Endodermal cell (in vitro differentiated cells): Measurements from ENCODE around the gene GRXCR2. TPM values are rescaled to one million over a fixed set of nuclear protein-coding genes. Genes with fewer than 3 reads are reported as not detected.

ENCODE experiments used
- DNase-seq: peaks from one replicate; pipeline ENCODE4 v3.0.0-alpha.2; 2017
- H3K27ac ChIP-seq: 2 replicates; pipeline ENCODE4 v1.5.1; 2013; ENCODE audit warnings: mild to moderate bottlenecking, low read depth, low read length, moderate library complexity
- H3K27me3 ChIP-seq: 2 replicates; pipeline ENCODE4 v1.6.1; 2013; ENCODE audit warnings: mild to moderate bottlenecking, low read length, moderate library complexity; ENCODE audit not compliant: insufficient read depth, control insufficient read depth, poor library complexity, severe bottlenecking
- H3K36me3 ChIP-seq: 2 replicates; pipeline ENCODE4 v1.7.0; 2013; ENCODE audit warnings: mild to moderate bottlenecking, low read length, moderate library complexity; ENCODE audit not compliant: control insufficient read depth, insufficient read depth
- H3K4me1 ChIP-seq: one replicate; pipeline ENCODE4 v1.7.0; 2013; ENCODE audit warnings: low read length; ENCODE audit not compliant: control insufficient read depth, insufficient read depth
- H3K4me3 ChIP-seq: 2 replicates; pipeline ENCODE4 v1.5.1; 2013; ENCODE audit warnings: mild to moderate bottlenecking, low read length, moderate library complexity
- H3K9ac ChIP-seq: 2 replicates; pipeline ENCODE4 v1.6.1; 2013; ENCODE audit warnings: mild to moderate bottlenecking, low read length, moderate library complexity; ENCODE audit not compliant: poor library complexity, severe bottlenecking; ENCODE audit errors: extremely low read depth
- H3K9me3 ChIP-seq: 2 replicates; pipeline ENCODE4 v1.6.1; 2013; ENCODE audit warnings: mild to moderate bottlenecking, low read length, moderate library complexity; ENCODE audit not compliant: control insufficient read depth
- H3K27ac Mint-ChIP-seq: 2 replicates; pipeline ENCODE4 v1.8.0; 2020; ENCODE audit warnings: mixed read lengths
- H3K27me3 Mint-ChIP-seq: 2 replicates; pipeline ENCODE4 v1.8.0; 2021; ENCODE audit warnings: mild to moderate bottlenecking, mixed read lengths; ENCODE audit not compliant: insufficient read depth
- H3K36me3 Mint-ChIP-seq: 2 replicates; pipeline ENCODE4 v1.8.0; 2020; ENCODE audit warnings: low read depth, mixed read lengths
- H3K4me1 Mint-ChIP-seq: 2 replicates; pipeline ENCODE4 v1.8.0; 2020; ENCODE audit warnings: mixed read lengths
- H3K4me3 Mint-ChIP-seq: 2 replicates; pipeline ENCODE4 v1.8.0; 2020; ENCODE audit warnings: mild to moderate bottlenecking, moderate library complexity, mixed read lengths
- H3K9me3 Mint-ChIP-seq: 2 replicates; pipeline ENCODE4 v1.8.0; 2020; ENCODE audit warnings: mild to moderate bottlenecking, mixed read lengths
- WGBS, 2 experiments: methylation state at CpG; one replicate each; pipeline versions ENCODE4 v1.1.5 to v1.1.7; 2013; ENCODE audit warnings: missing lambda C conversion rate in 2 of 2, mixed read lengths in 1 of 2; ENCODE audit not compliant: insufficient coverage in 1 of 2, insufficient read length in 1 of 2; 5-methylcytosine and 5-hydroxymethylcytosine counted together
- total RNA-seq, 2 donors: library from RNA; stranded (reverse); fragmentation: NEBNext Ultra II Directional in 1 of 2; extraction: Animal tissue kit (Norgen Biotek cat#: 25700) in 1 of 2; gene quantifications; 2 replicates in 1 of 2; 3 replicates in 1 of 2; pipeline ENCODE4 v1.2.1, GENCODE V29; 2021
- TF ChIP-seq, protein P1 (sequence below): fragments of 200-600 bp; sonication (generic); conservative IDR thresholded peaks from 2 replicates; pipeline ENCODE4 v1.5.0; 2021; ENCODE audit warnings: antibody characterized with exemption, mild to moderate bottlenecking

Gene GRXCR2
- total RNA-seq, 2 donors from 2014 or later = not detected

DNA sequence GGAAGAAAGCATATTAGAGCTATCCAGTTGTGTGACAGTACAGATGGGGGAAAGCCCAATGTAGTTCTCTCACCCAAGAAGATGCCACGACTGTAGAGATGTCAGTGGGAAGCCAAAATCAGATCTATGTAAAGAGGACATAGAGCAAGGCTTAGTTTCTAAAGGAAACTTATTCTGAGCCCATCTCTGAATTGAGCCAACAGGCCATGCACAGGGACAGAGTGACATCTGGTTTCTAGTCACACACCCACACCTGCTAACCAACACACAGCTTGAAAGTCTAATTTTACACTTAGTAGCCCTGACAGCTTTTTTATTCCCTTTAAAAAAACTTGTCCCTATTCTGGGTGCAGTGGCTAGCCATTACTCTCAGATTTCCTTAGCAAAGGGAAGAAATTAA is 59.9 kb downstream of the GRXCR2 start:
- no peak for DNase-seq
- Histone ChIP-seq H3K36me3 (no peaks in the 10 kb centered on the region), H3K9me3 (no peaks in the 10 kb centered on the region), H3K9ac (no peak overlapping the region), H3K27ac (no peak overlapping the region), H3K27me3 (no peaks in the 10 kb centered on the region), H3K4me3 (no peak overlapping the region), H3K4me1 (no peaks in the 10 kb centered on the region)
- Mint-ChIP-seq H3K36me3 (no peaks in the 10 kb centered on the region), H3K4me3 (no peak overlapping the region), H3K4me1 (no peaks in the 10 kb centered on the region), H3K9me3 (no peaks in the 10 kb centered on the region), H3K27ac (no peak overlapping the region), H3K27me3 (no peaks in the 10 kb centered on the region)
- TF ChIP-seq, protein P1, sequence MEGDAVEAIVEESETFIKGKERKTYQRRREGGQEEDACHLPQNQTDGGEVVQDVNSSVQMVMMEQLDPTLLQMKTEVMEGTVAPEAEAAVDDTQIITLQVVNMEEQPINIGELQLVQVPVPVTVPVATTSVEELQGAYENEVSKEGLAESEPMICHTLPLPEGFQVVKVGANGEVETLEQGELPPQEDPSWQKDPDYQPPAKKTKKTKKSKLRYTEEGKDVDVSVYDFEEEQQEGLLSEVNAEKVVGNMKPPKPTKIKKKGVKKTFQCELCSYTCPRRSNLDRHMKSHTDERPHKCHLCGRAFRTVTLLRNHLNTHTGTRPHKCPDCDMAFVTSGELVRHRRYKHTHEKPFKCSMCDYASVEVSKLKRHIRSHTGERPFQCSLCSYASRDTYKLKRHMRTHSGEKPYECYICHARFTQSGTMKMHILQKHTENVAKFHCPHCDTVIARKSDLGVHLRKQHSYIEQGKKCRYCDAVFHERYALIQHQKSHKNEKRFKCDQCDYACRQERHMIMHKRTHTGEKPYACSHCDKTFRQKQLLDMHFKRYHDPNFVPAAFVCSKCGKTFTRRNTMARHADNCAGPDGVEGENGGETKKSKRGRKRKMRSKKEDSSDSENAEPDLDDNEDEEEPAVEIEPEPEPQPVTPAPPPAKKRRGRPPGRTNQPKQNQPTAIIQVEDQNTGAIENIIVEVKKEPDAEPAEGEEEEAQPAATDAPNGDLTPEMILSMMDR = no peak
- 73 to 80% methylated on average over 1 of the region's 1 CpG for WGBS, 2 experiments

DNA sequence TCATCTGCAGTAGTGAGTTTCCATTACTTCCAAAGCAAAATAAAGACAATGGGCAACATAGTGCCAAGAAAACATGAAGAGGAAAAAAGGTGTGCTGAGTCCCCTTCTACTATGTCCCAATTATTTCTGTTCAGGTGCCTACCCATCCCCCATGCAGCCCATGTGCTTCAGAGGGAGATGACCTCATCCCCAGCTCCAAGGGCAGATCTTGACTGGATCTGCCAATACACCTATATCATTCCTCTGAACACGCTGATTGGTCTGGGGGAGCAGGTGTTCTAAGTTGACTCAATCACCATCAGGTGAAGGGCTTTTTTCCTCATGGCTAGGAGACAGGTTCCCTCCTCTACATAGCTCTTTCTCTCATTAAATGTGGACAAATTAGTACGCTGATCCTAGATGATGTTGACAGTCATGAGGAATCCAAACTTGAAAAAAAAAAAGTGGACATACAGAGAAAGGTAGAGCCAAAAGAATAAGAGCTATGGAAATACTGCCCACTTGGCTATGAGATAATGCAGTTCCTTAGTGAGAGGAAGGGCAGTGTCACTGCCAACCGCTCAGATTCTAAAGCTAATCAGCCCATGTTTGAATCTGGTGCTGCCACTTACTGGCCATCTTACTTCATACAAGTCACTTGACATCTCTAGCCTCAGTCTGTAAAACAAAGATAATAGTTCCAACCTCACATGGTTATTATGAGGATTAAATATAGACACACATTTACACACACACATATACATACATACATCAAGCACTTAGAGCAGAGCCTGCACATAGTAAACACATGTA is 60.8 kb downstream of the GRXCR2 start:
- no peaks in the 10 kb centered on the region for H3K27me3 Mint-ChIP-seq

More for the DNA sequence above, 60.8 kb downstream of the GRXCR2 start:
- H3K27me3 ChIP-seq = no peaks in the 10 kb centered on the region
- no peak overlapping the region for H3K4me3 ChIP-seq
- H3K4me3 Mint-ChIP-seq = no peak overlapping the region
- H3K36me3 Mint-ChIP-seq = no peaks in the 10 kb centered on the region
- no peak overlapping the region for H3K27ac ChIP-seq
- DNase-seq = no peak
- H3K9ac ChIP-seq = no peak overlapping the region
- H3K9me3 ChIP-seq = no peaks in the 10 kb centered on the region
- no peak overlapping the region for H3K27ac Mint-ChIP-seq
- H3K4me1 ChIP-seq = no peaks in the 10 kb centered on the region
- no peaks in the 10 kb centered on the region for H3K36me3 ChIP-seq
- WGBS, 2 experiments = 70 to 78% methylated on average over 3 of the region's 3 CpGs
- TF ChIP-seq, protein P1 = peak; percentile 72
- no peaks in the 10 kb centered on the region for H3K9me3 Mint-ChIP-seq
- H3K4me1 Mint-ChIP-seq = no peaks in the 10 kb centered on the region

Other genes with a start within 250 kb of the GRXCR2 start
- 10 to 100 TPM in 1 of 2 donors, 1 to 10 TPM in 1; 6.7 to 14.3 TPM for gene PRELID2, start 37.7 kb downstream of the GRXCR2 start, total RNA-seq
- 1 to 10 TPM; 2.6 to 3.2 TPM for gene SH3RF2, start 63.6 kb upstream of the GRXCR2 start, total RNA-seq
- 1 to 10 TPM in 1 of 2 donors, under 1 TPM in 1; 1.00 to 1.5 TPM for gene PLAC8L1, start 232.6 kb upstream of the GRXCR2 start, total RNA-seq